Ishikawa (cell line): ENCODE measurements around the gene TAF1A.

Experiments
- EGR1 ChIP-seq: IDR thresholded peaks from 2 replicates; pipeline ENCODE4 v1.6.1; 2012
- FOXM1 ChIP-seq: IDR thresholded peaks from 2 replicates; pipeline ENCODE4 v1.6.1; 2012; ENCODE audit warnings: low read depth, borderline replicate concordance
- NFIC ChIP-seq: IDR thresholded peaks from 2 replicates; pipeline ENCODE4 v1.6.1; 2012
- TF ChIP-seq, protein P1 (sequence below): IDR thresholded peaks from 2 replicates; pipeline ENCODE4 v1.6.1; 2012; ENCODE audit warnings: low read depth, mild to moderate bottlenecking
- TF ChIP-seq, protein P2 (sequence below): IDR thresholded peaks from 2 replicates; pipeline ENCODE4 v1.6.1; 2012

DNA sequence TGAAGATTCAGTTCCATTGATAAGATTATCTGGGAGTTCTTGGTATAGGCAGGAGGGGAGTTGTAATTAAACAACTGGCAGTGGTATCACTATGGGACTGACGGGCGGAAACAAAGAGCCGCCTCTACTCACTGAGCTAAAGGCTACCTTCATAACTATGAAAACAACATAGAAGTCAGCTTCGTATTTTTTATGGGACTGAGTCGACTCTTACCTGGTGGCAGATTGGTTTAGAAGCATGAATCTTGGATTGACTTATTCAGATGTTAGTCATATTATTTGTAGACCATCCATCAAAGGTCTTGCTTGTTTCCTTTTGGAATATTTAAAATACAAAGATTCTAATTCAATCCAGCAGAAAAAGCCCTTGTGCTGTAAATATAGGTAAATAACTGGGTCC, 35.6 kb downstream of the TAF1A start:
- TF ChIP-seq, protein P1, sequence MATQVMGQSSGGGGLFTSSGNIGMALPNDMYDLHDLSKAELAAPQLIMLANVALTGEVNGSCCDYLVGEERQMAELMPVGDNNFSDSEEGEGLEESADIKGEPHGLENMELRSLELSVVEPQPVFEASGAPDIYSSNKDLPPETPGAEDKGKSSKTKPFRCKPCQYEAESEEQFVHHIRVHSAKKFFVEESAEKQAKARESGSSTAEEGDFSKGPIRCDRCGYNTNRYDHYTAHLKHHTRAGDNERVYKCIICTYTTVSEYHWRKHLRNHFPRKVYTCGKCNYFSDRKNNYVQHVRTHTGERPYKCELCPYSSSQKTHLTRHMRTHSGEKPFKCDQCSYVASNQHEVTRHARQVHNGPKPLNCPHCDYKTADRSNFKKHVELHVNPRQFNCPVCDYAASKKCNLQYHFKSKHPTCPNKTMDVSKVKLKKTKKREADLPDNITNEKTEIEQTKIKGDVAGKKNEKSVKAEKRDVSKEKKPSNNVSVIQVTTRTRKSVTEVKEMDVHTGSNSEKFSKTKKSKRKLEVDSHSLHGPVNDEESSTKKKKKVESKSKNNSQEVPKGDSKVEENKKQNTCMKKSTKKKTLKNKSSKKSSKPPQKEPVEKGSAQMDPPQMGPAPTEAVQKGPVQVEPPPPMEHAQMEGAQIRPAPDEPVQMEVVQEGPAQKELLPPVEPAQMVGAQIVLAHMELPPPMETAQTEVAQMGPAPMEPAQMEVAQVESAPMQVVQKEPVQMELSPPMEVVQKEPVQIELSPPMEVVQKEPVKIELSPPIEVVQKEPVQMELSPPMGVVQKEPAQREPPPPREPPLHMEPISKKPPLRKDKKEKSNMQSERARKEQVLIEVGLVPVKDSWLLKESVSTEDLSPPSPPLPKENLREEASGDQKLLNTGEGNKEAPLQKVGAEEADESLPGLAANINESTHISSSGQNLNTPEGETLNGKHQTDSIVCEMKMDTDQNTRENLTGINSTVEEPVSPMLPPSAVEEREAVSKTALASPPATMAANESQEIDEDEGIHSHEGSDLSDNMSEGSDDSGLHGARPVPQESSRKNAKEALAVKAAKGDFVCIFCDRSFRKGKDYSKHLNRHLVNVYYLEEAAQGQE, result no peak
- TF ChIP-seq EGR1, result no peak
- TF ChIP-seq NFIC, result no peak
- TF ChIP-seq FOXM1, result no peak
- TF ChIP-seq, protein P2, sequence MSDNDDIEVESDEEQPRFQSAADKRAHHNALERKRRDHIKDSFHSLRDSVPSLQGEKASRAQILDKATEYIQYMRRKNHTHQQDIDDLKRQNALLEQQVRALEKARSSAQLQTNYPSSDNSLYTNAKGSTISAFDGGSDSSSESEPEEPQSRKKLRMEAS, result no peak
